Erythroblast (primary cell): ENCODE data around the gene NOS3.

ENCODE experiments used
- GATA1 ChIP-seq: IDR thresholded peaks from 2 replicates; pipeline ENCODE4 v1.6.1; 2011; ENCODE audit warnings: low read depth, mild to moderate bottlenecking, control low read depth, low read length, moderate library complexity
- POLR2A ChIP-seq: IDR thresholded peaks from 2 replicates; pipeline ENCODE4 v1.6.1; 2011; ENCODE audit warnings: mild to moderate bottlenecking, low read length

- TF ChIP-seq POLR2A (no peak), GATA1 (no peak)
These were observed 26.9 kb upstream of the NOS3 start for GRCh38 chr7:150963707-150964559.
